Measurements from ENCODE around the gene EML3.

The EML3 gene

GRCh38 chr11:62613291-62613778 lies 760 bp upstream of the EML3 start:
- peaks cover 21% of the 10 kb centered on the region for H3K4me1 ChIP-seq (ENCODE audit: control insufficient read depth, insufficient read depth, low read length)
- no peaks in the 10 kb centered on the region for H3K27me3 ChIP-seq (ENCODE audit: control insufficient read depth, insufficient read depth, low read length)
- H3K36me3 ChIP-seq (ENCODE audit: insufficient read depth, low read length): peaks cover 29% of the 10 kb centered on the region
- H3K4me2 ChIP-seq (ENCODE audit: low read length): peak overlapping the region; percentile 85
- H3K9ac ChIP-seq (ENCODE audit: low read depth, low read length): peak overlapping the region; percentile 88
- H3K4me3 ChIP-seq (ENCODE audit: low read length): peak overlapping the region; percentile 74
- no peaks in the 10 kb centered on the region for H3K9me3 ChIP-seq (replicated peaks; ENCODE audit: low read length)

DNA sequence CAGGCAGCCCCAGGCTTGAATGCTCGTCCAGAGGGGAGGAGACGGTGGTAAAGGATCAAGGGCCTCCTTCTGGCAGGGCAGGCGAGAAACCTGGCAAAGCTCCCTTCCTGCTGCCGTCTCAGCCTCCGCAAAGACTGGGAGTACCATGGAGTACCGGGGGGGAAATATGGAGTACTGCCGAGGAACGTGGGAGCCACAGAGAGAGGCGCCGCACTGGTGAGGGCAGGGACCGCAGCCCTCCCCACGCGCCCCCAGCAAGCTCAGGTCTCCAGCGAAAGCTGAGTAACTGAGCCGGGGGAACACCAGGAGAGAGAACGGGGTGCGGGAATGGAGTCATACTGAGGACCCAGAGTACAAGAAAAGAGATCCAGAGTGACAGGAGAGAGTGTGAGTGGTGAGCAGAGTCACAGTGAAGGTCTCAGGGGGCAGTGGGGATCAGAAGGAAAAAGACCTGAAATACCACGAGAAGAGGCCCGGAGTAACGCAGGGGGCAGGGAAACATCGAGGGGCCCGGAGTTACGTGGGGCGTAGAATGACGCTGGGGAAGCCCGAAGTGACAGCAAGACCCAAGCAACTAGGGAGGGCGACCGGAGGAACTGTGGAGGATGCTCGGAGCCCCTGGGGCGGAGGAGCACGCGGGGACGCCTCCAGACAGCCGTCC lies 740 bp downstream of the EML3 start:
- Histone ChIP-seq H3K9me3 (replicated peaks; ENCODE audit: low read length) (no peaks in the 10 kb centered on the region), H3K4me2 (ENCODE audit: low read length) (peak overlapping the region; percentile 85), H3K36me3 (ENCODE audit: insufficient read depth, low read length) (peaks cover 36% of the 10 kb centered on the region), H3K4me3 (ENCODE audit: low read length) (peak overlapping the region; percentile 74), H3K27me3 (ENCODE audit: control insufficient read depth, insufficient read depth, low read length) (no peaks in the 10 kb centered on the region), H3K4me1 (ENCODE audit: control insufficient read depth, insufficient read depth, low read length) (peaks cover 30% of the 10 kb centered on the region), H3K9ac (ENCODE audit: low read depth, low read length) (peak overlapping the region; percentile 88)

- H3K27me3 ChIP-seq (ENCODE audit: control insufficient read depth, insufficient read depth, low read length): no peaks in the 10 kb centered on the region
- no peaks in the 10 kb centered on the region for H3K9me3 ChIP-seq (replicated peaks; ENCODE audit: low read length)
- H3K36me3 ChIP-seq (ENCODE audit: insufficient read depth, low read length): peaks cover 39% of the 10 kb centered on the region
- peak overlapping the region; percentile 74 for H3K4me3 ChIP-seq (ENCODE audit: low read length)
- H3K4me2 ChIP-seq (ENCODE audit: low read length): peak overlapping the region; percentile 85
- H3K9ac ChIP-seq (ENCODE audit: low read depth, low read length): peak overlapping the region; percentile 88
- peaks cover 30% of the 10 kb centered on the region for H3K4me1 ChIP-seq (ENCODE audit: control insufficient read depth, insufficient read depth, low read length)
These were observed 1.5 kb downstream of the EML3 start for GRCh38 chr11:62610814-62611704.

DNA sequence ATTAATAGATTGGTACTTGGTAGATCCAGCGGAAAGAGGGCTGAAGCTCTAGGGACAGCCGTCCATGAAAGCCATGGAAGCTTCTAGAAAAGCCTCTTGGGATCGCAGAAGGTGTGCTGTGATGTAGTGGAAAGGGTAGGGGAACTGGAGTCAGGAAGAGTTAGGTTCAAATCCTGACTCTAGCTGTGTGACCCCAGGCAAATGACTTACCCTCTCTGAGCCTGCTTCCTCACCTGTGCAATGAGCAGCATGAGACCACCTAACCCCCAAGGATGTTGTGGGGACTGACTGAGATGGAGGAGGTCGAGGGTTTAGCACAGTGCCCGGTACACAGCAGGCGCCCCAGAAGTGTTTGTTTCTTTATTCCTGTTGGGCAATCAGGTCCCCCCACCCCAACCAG lies 2.2 kb downstream of the EML3 start:
- peaks cover 30% of the 10 kb centered on the region for H3K4me1 ChIP-seq (ENCODE audit: control insufficient read depth, insufficient read depth, low read length)
- no peaks in the 10 kb centered on the region for H3K27me3 ChIP-seq (ENCODE audit: control insufficient read depth, insufficient read depth, low read length)
- H3K36me3 ChIP-seq (ENCODE audit: insufficient read depth, low read length): peaks cover 46% of the 10 kb centered on the region
- H3K4me2 ChIP-seq (ENCODE audit: low read length): no peak overlapping the region
- H3K4me3 ChIP-seq (ENCODE audit: low read length): no peak overlapping the region
- no peak overlapping the region for H3K9ac ChIP-seq (ENCODE audit: low read depth, low read length)
- no peaks in the 10 kb centered on the region for H3K9me3 ChIP-seq (replicated peaks; ENCODE audit: low read length)

DNA sequence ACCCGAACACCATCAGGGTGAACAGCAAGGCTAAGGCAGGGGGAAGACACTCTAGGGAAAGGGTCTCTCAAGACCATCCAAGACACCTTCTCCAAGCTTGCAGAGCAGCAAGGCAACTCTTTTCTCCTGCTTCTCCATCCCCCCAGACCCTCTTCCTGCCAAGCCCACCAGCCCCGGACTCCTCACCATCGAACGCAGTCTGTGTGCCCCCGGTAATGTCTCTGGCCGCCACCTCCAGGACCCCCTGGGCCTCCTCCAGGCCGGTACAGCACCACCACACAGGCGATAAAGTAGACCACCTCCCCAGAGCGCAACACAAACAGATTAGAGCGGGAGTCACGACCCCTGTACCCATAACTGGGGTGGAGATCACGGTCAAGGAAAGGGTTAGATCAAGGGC lies 3.8 kb downstream of the EML3 start:
- H3K9me3 ChIP-seq (replicated peaks; ENCODE audit: low read length): no peaks in the 10 kb centered on the region
- H3K4me1 ChIP-seq (ENCODE audit: control insufficient read depth, insufficient read depth, low read length): peaks cover 25% of the 10 kb centered on the region
- no peak overlapping the region for H3K4me3 ChIP-seq (ENCODE audit: low read length)
- H3K36me3 ChIP-seq (ENCODE audit: insufficient read depth, low read length): peaks cover 61% of the 10 kb centered on the region
- no peak overlapping the region for H3K4me2 ChIP-seq (ENCODE audit: low read length)
- no peaks in the 10 kb centered on the region for H3K27me3 ChIP-seq (ENCODE audit: control insufficient read depth, insufficient read depth, low read length)
- H3K9ac ChIP-seq (ENCODE audit: low read depth, low read length): no peak overlapping the region

DNA sequence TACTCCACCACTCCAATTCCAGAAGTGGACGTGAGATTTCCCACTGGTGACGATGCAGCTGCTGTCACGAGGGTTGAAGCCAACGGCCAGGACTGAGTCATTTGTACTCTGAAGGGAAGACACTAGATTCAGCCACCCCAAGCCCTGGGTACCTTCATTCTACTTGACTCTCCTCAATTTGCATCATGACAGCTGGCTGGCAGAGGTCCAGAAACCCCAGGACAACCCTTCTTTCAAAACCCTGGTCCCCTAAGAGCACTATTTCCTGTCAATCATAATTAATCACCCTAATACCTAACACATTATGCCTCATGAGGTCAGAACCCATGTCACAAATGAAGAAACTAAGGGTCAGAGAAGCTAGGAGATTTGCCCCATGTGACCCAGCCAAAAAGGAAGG lies 4.9 kb downstream of the EML3 start:
- Histone ChIP-seq H3K4me2 (ENCODE audit: low read length) (peak overlapping the region; percentile 23), H3K9me3 (replicated peaks; ENCODE audit: low read length) (no peaks in the 10 kb centered on the region), H3K4me3 (ENCODE audit: low read length) (no peak overlapping the region), H3K27me3 (ENCODE audit: control insufficient read depth, insufficient read depth, low read length) (no peaks in the 10 kb centered on the region), H3K4me1 (ENCODE audit: control insufficient read depth, insufficient read depth, low read length) (peaks cover 24% of the 10 kb centered on the region), H3K9ac (ENCODE audit: low read depth, low read length) (no peak overlapping the region), H3K36me3 (ENCODE audit: insufficient read depth, low read length) (peaks cover 71% of the 10 kb centered on the region)

DNA sequence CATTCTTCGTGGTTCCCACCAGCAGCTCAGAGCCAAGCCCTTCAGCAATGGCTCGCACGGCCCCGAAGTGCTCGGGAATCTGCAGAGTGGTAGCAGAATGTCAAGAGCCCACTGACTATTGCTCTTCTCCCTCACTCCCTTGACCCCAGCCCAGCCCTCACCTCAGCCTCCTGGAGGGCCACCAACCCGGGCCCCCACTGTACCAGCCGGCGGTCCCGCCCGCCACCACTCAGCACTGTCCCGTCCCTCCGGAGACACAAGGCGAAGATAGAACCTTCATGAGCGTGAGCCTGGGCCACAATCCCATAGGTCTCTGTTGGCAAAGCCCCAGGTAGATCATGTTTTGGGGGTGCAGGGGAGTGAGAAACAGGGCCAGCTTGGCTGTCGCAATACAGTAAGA lies 6.7 kb downstream of the EML3 start:
- no peak overlapping the region for H3K9ac ChIP-seq (ENCODE audit: low read depth, low read length)
- H3K36me3 ChIP-seq (ENCODE audit: insufficient read depth, low read length): peaks cover 69% of the 10 kb centered on the region
- no peaks in the 10 kb centered on the region for H3K9me3 ChIP-seq (replicated peaks; ENCODE audit: low read length)
- no peak overlapping the region for H3K4me2 ChIP-seq (ENCODE audit: low read length)
- peaks cover 26% of the 10 kb centered on the region for H3K4me1 ChIP-seq (ENCODE audit: control insufficient read depth, insufficient read depth, low read length)
- H3K4me3 ChIP-seq (ENCODE audit: low read length): no peak overlapping the region
- H3K27me3 ChIP-seq (ENCODE audit: control insufficient read depth, insufficient read depth, low read length): no peaks in the 10 kb centered on the region

- Histone ChIP-seq H3K4me1 (ENCODE audit: control insufficient read depth, insufficient read depth, low read length) (peaks cover 24% of the 10 kb centered on the region), H3K4me2 (ENCODE audit: low read length) (no peak overlapping the region), H3K9me3 (replicated peaks; ENCODE audit: low read length) (no peaks in the 10 kb centered on the region), H3K36me3 (ENCODE audit: insufficient read depth, low read length) (peaks cover 64% of the 10 kb centered on the region), H3K4me3 (ENCODE audit: low read length) (no peak overlapping the region), H3K9ac (ENCODE audit: low read depth, low read length) (no peak overlapping the region), H3K27me3 (ENCODE audit: control insufficient read depth, insufficient read depth, low read length) (no peaks in the 10 kb centered on the region)
These were observed 7.1 kb downstream of the EML3 start for GRCh38 chr11:62605467-62605866.

GRCh38 chr11:62604460-62605120 lies 8.0 kb downstream of the EML3 start:
- Histone ChIP-seq H3K4me1 (ENCODE audit: control insufficient read depth, insufficient read depth, low read length) (peaks cover 30% of the 10 kb centered on the region), H3K36me3 (ENCODE audit: insufficient read depth, low read length) (peaks cover 64% of the 10 kb centered on the region), H3K9ac (ENCODE audit: low read depth, low read length) (no peak overlapping the region), H3K9me3 (replicated peaks; ENCODE audit: low read length) (no peaks in the 10 kb centered on the region), H3K4me3 (ENCODE audit: low read length) (no peak overlapping the region), H3K27me3 (ENCODE audit: control insufficient read depth, insufficient read depth, low read length) (no peaks in the 10 kb centered on the region), H3K4me2 (ENCODE audit: low read length) (no peak overlapping the region)

- Histone ChIP-seq H3K36me3 (ENCODE audit: insufficient read depth, low read length) (peaks cover 60% of the 10 kb centered on the region), H3K27me3 (ENCODE audit: control insufficient read depth, insufficient read depth, low read length) (no peaks in the 10 kb centered on the region), H3K9me3 (replicated peaks; ENCODE audit: low read length) (no peaks in the 10 kb centered on the region), H3K9ac (ENCODE audit: low read depth, low read length) (no peak overlapping the region), H3K4me3 (ENCODE audit: low read length) (no peak overlapping the region), H3K4me2 (ENCODE audit: low read length) (no peak overlapping the region), H3K4me1 (ENCODE audit: control insufficient read depth, insufficient read depth, low read length) (peaks cover 36% of the 10 kb centered on the region)
These were observed 8.7 kb downstream of the EML3 start for GRCh38 chr11:62603776-62604299.

DNA sequence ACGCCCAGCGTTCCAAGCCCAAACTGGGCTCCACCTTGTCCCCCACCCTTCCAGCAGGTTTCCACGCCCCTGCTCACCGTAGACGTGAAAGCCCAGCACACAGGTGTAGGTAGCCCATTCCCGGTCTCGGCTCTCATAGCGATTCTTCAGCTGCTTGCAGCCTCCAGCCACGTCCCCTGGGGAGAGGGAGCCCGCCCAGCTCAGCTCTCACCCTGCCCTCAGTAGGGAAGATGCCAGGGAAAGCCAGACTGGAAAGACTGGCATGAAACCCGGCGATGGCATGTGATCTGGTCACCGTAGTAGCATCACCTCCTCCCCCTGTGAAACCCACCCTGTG lies 9.5 kb downstream of the EML3 start:
- H3K4me2 ChIP-seq (ENCODE audit: low read length): peak overlapping the region; percentile 85
- peaks cover 61% of the 10 kb centered on the region for H3K36me3 ChIP-seq (ENCODE audit: insufficient read depth, low read length)
- peak overlapping the region; percentile 99 for H3K9ac ChIP-seq (ENCODE audit: low read depth, low read length)
- H3K4me1 ChIP-seq (ENCODE audit: control insufficient read depth, insufficient read depth, low read length): peaks cover 38% of the 10 kb centered on the region
- peak overlapping the region; percentile 68 for H3K4me3 ChIP-seq (ENCODE audit: low read length)
- H3K9me3 ChIP-seq (replicated peaks; ENCODE audit: low read length): no peaks in the 10 kb centered on the region
- no peaks in the 10 kb centered on the region for H3K27me3 ChIP-seq (ENCODE audit: control insufficient read depth, insufficient read depth, low read length)
